HG02884 (cell line): ENCODE measurements around the gene ETFRF1.

Experiments used
- ATAC-seq: cut with Tn5 transposase; IDR thresholded peaks from one replicate; pipeline ENCODE4 v1.9.1; 2021; ENCODE audit warnings: mild to moderate bottlenecking, moderate library complexity; ENCODE audit not compliant: unreplicated experiment

ETFRF1 gene

GRCh38 chr12:25208554-25208953 lies 13.5 kb downstream of the ETFRF1 start:
- no peak for ATAC-seq

- no peak for ATAC-seq
These were observed 18.3 kb downstream of the ETFRF1 start for GRCh38 chr12:25213338-25213737.

- ATAC-seq = no peak
These were observed 41.2 kb downstream of the ETFRF1 start for GRCh38 chr12:25236190-25236589.

- no peak for ATAC-seq
These were observed 41.6 kb downstream of the ETFRF1 start for GRCh38 chr12:25236626-25237025.

GRCh38 chr12:25241167-25242020 lies 46.4 kb downstream of the ETFRF1 start:
- ATAC-seq = peak; percentile 47

GRCh38 chr12:25242981-25243679 lies 48.1 kb downstream of the ETFRF1 start:
- ATAC-seq = no peak

GRCh38 chr12:25243680-25243990 lies 48.6 kb downstream of the ETFRF1 start:
- ATAC-seq = no peak

GRCh38 chr12:25245491-25245890 lies 50.5 kb downstream of the ETFRF1 start:
- no peak for ATAC-seq

- no peak for ATAC-seq
These were observed 53.1 kb downstream of the ETFRF1 start for GRCh38 chr12:25248137-25248536.

GRCh38 chr12:25248732-25249131 lies 53.7 kb downstream of the ETFRF1 start:
- no peak for ATAC-seq

GRCh38 chr12:25249931-25250738 lies 55.1 kb downstream of the ETFRF1 start:
- ATAC-seq = peak; percentile 34

GRCh38 chr12:25250744-25251730 lies 56.0 kb downstream of the ETFRF1 start, which contains the start of gene KRAS:
TSS of gene KRAS (minus strand) at chr12:25250929.
- peak; percentile 68 for ATAC-seq

- ATAC-seq = no peak
These were observed 56.7 kb downstream of the ETFRF1 start for GRCh38 chr12:25251769-25252168.

GRCh38 chr12:25252946-25253345 lies 57.9 kb downstream of the ETFRF1 start:
- no peak for ATAC-seq

- ATAC-seq = no peak
These were observed 58.5 kb downstream of the ETFRF1 start for GRCh38 chr12:25253371-25254068.

- no peak for ATAC-seq
These were observed 59.3 kb downstream of the ETFRF1 start for GRCh38 chr12:25254271-25254880.
